ENCODE data around the gene KIF3C. TPM values are rescaled to one million over a fixed set of nuclear protein-coding genes. Genes with fewer than 3 reads are reported as not detected.

Gene KIF3C

DNA sequence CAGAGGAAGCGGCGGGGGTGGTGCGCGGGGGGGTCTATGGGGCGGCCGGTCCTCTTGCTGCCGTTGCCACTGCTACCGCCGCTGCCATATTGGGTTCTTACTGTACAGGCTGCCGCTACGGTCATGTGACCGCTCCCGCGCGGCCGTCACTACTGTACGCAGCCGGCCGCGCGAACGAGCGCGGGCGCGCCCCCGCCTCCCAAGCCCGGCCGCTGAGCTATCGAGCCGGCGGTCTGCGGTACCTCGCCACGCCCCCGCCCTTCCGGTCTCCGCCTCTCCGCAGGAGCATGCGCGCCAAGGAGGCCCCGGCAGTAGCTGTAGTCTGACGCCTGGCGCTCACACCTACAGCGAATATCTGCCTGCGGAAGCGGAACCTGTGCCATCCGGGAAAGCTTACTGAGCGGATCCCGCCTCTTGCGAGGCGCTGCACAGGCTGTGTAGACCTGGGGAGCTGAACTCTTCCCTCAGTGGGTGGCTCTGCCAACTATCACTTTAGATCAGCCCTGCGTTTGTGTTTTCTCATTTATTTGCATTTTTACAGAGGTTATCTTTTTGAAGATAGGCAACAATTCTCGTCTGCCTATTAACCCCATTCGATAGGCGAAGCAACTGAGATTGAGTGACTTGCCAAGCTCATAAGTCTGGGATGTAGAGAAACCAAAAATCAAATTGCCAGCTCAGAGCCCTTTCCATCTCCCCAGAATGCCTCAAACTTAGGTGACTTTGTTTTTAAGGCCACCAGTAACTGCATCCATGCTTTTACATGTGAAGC is 103.8 kb downstream of the KIF3C start, which contains the start of gene ASXL2:
TSS of gene ASXL2 (minus strand) at position 127 of the 772 bp plus-strand sequence. CDS start 265 bp downstream, outside the sequence.
- Histone ChIP-seq H2AFZ (ENCODE audit: low read length) (peak within 1 kb of the TSS; percentile 85), H4K8ac (ENCODE audit: low read depth, low read length) (no peak within 1 kb of the TSS), H3K4me1 (ENCODE audit: control insufficient read depth in 2 of 2, insufficient read depth in 1 of 2, low read depth in 1 of 2, low read length in 2 of 2) (peaks cover 0 to 7% of the 10 kb centered on the region in 2 donors), H3K4me3 (ENCODE audit: low read length in 2 of 2) (peak within 1 kb of the TSS; percentile 99), H2BK12ac (ENCODE audit: low read length) (no peak within 1 kb of the TSS), H3K79me1 (ENCODE audit: low read depth, low read length) (peaks cover 1% of the 10 kb centered on the region), H3K18ac (ENCODE audit: low read length) (peak within 1 kb of the TSS; percentile 92), H2BK5ac (ENCODE audit: low read length) (peak within 1 kb of the TSS; percentile 44), H3K9ac (ENCODE audit: low read depth, low read length, poor library complexity) (peak within 1 kb of the TSS; percentile 96), H4K91ac (ENCODE audit: low read depth, low read length, poor library complexity) (no peak within 1 kb of the TSS), H3K4me2 (ENCODE audit: insufficient read depth, low read length, poor library complexity, severe bottlenecking) (peak within 1 kb of the TSS; percentile 75), H3K27me3 (ENCODE audit: control insufficient read depth in 3 of 3, insufficient read depth in 3 of 3, low read depth in 1 of 3, low read length in 3 of 3) (no peaks in the 10 kb centered on the region), H3K14ac (ENCODE audit: low read length) (peak within 1 kb of the TSS; percentile 59), H2AK5ac (ENCODE audit: low read depth, low read length) (peak within 1 kb of the TSS; percentile 80), H3K4ac (ENCODE audit: low read length) (no peak within 1 kb of the TSS), H3K36me3 (replicated peaks in 1 of 2; ENCODE audit: control insufficient read depth in 2 of 2, insufficient read depth in 2 of 2, low read length in 2 of 2) (peaks cover 0 to 18% of the 10 kb centered on the region in 2 donors), H2BK120ac (ENCODE audit: low read depth, low read length) (no peak within 1 kb of the TSS), H3K27ac (replicated peaks; ENCODE audit: low read length) (peak within 1 kb of the TSS; percentile 70), H3K9me3 (replicated peaks in 1 of 2; ENCODE audit: control insufficient read depth in 2 of 2, insufficient read depth in 1 of 2, low read depth in 1 of 2, low read length in 2 of 2) (no peaks in the 10 kb centered on the region), H3K23ac (ENCODE audit: low read depth, low read length, poor library complexity) (peak within 1 kb of the TSS; percentile 85), H2BK15ac (ENCODE audit: low read length) (no peak within 1 kb of the TSS)
- DNase-seq (ENCODE audit: low spot score), result peak; percentile 86
- WGBS, 2 donors (ENCODE audit: extremely low coverage in 2 of 2, insufficient read length in 2 of 2, insufficient replicate concordance in 1 of 2), result no CpG with 5 or more reads among the region's 56 CpGs

DNA sequence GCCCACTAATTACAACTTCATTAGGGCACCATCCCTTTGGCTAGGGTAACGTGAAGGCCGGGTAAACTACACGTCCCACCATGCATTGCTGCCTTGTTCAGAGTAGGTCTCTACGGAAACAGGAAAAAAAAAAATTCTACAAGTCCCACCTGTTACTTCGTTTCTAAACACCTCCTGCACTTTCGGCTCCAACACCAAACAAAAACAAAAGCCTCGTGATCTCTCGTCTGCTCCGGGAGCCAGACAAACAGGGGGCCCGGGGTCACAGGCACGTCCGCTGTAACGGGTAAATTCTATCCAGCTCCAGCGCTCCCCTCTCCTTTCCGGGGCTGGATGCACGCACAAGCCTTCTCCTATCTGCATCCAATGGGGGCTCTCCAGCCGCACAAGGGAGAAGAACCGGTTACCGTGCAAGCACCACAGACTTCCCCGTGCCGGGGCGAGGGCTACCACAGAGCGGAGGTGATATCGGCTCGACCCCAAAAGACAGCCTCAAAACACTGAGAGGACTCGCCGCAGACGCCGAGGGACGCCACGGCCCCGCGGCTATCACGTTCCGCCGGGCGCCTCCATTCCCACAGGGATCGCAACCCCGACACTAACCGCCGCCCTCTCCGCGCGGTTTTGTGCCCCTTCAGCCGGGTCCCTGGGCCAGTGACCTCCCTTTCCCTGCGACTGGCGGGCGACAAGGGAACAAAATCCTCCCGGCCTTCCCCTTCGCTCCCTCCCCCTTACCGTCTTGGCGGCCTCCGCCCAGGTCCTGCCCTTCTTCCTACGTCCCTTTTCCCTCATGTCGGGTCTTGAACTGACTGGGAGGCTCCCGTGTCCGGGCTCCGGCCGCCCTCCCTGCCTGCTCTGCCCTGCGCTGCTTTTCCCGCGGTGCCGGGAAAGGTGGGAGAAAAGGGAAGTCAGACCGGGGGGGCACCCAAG is 104.6 kb downstream of the KIF3C start:
- no peak overlapping the region for H4K91ac ChIP-seq (ENCODE audit: low read depth, low read length, poor library complexity)
- peak; percentile 45 for DNase-seq (ENCODE audit: low spot score)
- peak overlapping the region; percentile 59 for H3K14ac ChIP-seq (ENCODE audit: low read length)
- H3K9me3 ChIP-seq (replicated peaks in 1 of 2; ENCODE audit: control insufficient read depth in 2 of 2, insufficient read depth in 1 of 2, low read depth in 1 of 2, low read length in 2 of 2), result no peaks in the 10 kb centered on the region
- peak overlapping the region; percentile 75 for H3K4me2 ChIP-seq (ENCODE audit: insufficient read depth, low read length, poor library complexity, severe bottlenecking)
- peaks cover 0 to 7% of the 10 kb centered on the region in 2 donors for H3K4me1 ChIP-seq (ENCODE audit: control insufficient read depth in 2 of 2, insufficient read depth in 1 of 2, low read depth in 1 of 2, low read length in 2 of 2)
- H2AK5ac ChIP-seq (ENCODE audit: low read depth, low read length), result peak overlapping the region; percentile 80
- H3K9ac ChIP-seq (ENCODE audit: low read depth, low read length, poor library complexity), result peak overlapping the region; percentile 96
- peaks cover 0 to 18% of the 10 kb centered on the region in 2 donors for H3K36me3 ChIP-seq (replicated peaks in 1 of 2; ENCODE audit: control insufficient read depth in 2 of 2, insufficient read depth in 2 of 2, low read length in 2 of 2)
- no peak overlapping the region for H4K8ac ChIP-seq (ENCODE audit: low read depth, low read length)
- no peak overlapping the region for H2BK12ac ChIP-seq (ENCODE audit: low read length)
- H3K27ac ChIP-seq (replicated peaks; ENCODE audit: low read length), result peak overlapping the region; percentile 70
- no peak overlapping the region for H2BK120ac ChIP-seq (ENCODE audit: low read depth, low read length)
- peak overlapping the region; percentile 85 for H3K23ac ChIP-seq (ENCODE audit: low read depth, low read length, poor library complexity)
- H2BK15ac ChIP-seq (ENCODE audit: low read length), result no peak overlapping the region
- no CpG with 5 or more reads among the region's 64 CpGs for WGBS, 2 donors (ENCODE audit: extremely low coverage in 2 of 2, insufficient read length in 2 of 2, insufficient replicate concordance in 1 of 2)
- H3K4me3 ChIP-seq (ENCODE audit: low read length in 2 of 2), result peak overlapping the region; percentile 99
- no peak overlapping the region for H3K4ac ChIP-seq (ENCODE audit: low read length)
- H3K27me3 ChIP-seq (ENCODE audit: control insufficient read depth in 3 of 3, insufficient read depth in 3 of 3, low read depth in 1 of 3, low read length in 3 of 3), result no peaks in the 10 kb centered on the region
- peak overlapping the region; percentile 92 for H3K18ac ChIP-seq (ENCODE audit: low read length)
- peak overlapping the region; percentile 85 for H2AFZ ChIP-seq (ENCODE audit: low read length)
- peaks cover 1% of the 10 kb centered on the region for H3K79me1 ChIP-seq (ENCODE audit: low read depth, low read length)
- peak overlapping the region; percentile 44 for H2BK5ac ChIP-seq (ENCODE audit: low read length)

Small RNA genes lying within 50 kb of the gene (small RNA-seq; reads per million reads assigned to genes)
- gene NDUFB4P4 (ENCODE audit: insufficient read depth) (not detected), gene UQCRHP2 (ENCODE audit: insufficient read depth) (not detected)
